IPS-18a (cell line): ENCODE data around the gene UNCX.
"Not testable (repeated sequence)": the region's sequence is repeated elsewhere in the genome, so short reads cannot be mapped to it uniquely, and the experiment has no call there.

Source experiments
- H3K27ac ChIP-seq: one replicate; pipeline ENCODE4 v1.5.1; 2013; ENCODE audit warnings: low read length
- H3K27me3 ChIP-seq: one replicate; pipeline ENCODE4 v1.6.1; 2013; ENCODE audit warnings: mild to moderate bottlenecking, low read length; ENCODE audit not compliant: control insufficient read depth, insufficient read depth
- H3K36me3 ChIP-seq: one replicate; pipeline ENCODE4 v1.6.1; 2013; ENCODE audit warnings: low read depth, low read length; ENCODE audit not compliant: control insufficient read depth
- H3K4me1 ChIP-seq: one replicate; pipeline ENCODE4 v1.6.1; 2013; ENCODE audit warnings: low read depth, low read length; ENCODE audit not compliant: control insufficient read depth
- H3K4me3 ChIP-seq: one replicate; pipeline ENCODE4 v1.5.1; 2013; ENCODE audit warnings: low read length
- H3K9ac ChIP-seq: one replicate; pipeline ENCODE4 v1.6.1; 2013; ENCODE audit warnings: mild to moderate bottlenecking, low read length, moderate library complexity
- H3K9me3 ChIP-seq: one replicate; pipeline ENCODE4 v1.6.1; 2013; ENCODE audit warnings: low read depth, low read length; ENCODE audit not compliant: control insufficient read depth

The UNCX gene

GRCh38 chr7:1232623-1233332 lies at the start of gene UNCX:
UNCX (plus strand) TSS chr7:1232872; CDS start chr7:1233018, 146 bp downstream.
- Histone ChIP-seq H3K27ac (no peak within 1 kb of the TSS), H3K36me3 (no peaks in the 10 kb centered on the region), H3K9me3 (no peaks in the 10 kb centered on the region), H3K4me3 (no peak within 1 kb of the TSS), H3K27me3 (peaks cover 90% of the 10 kb centered on the region), H3K4me1 (peaks cover 24% of the 10 kb centered on the region), H3K9ac (no peak within 1 kb of the TSS)

DNA sequence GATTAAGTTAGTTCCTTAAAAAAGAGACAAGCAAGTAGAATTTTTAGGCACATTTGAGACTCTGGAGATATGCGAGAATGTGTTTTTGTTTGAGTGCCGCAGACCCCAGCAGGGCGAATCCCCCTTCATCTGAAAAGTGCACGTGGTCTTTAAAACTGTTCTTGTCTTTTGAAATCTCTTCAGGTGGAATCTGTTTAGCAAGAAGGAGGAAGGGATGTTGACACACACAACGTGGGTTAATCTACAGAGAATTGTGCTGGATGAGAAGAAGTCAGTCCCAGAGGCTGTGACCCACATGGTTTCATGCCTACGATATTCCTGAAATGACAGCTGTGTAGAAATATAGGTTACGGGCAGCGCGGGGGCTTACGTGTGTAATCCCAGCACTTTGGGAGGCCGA lies 45.5 kb upstream of the UNCX start:
- H3K27ac ChIP-seq, result no peak overlapping the region
- H3K36me3 ChIP-seq, result no peaks in the 10 kb centered on the region
- no peaks in the 10 kb centered on the region for H3K9me3 ChIP-seq
- no peak overlapping the region for H3K9ac ChIP-seq
- no peaks in the 10 kb centered on the region for H3K27me3 ChIP-seq
- no peaks in the 10 kb centered on the region for H3K4me1 ChIP-seq
- H3K4me3 ChIP-seq, result no peak overlapping the region

DNA sequence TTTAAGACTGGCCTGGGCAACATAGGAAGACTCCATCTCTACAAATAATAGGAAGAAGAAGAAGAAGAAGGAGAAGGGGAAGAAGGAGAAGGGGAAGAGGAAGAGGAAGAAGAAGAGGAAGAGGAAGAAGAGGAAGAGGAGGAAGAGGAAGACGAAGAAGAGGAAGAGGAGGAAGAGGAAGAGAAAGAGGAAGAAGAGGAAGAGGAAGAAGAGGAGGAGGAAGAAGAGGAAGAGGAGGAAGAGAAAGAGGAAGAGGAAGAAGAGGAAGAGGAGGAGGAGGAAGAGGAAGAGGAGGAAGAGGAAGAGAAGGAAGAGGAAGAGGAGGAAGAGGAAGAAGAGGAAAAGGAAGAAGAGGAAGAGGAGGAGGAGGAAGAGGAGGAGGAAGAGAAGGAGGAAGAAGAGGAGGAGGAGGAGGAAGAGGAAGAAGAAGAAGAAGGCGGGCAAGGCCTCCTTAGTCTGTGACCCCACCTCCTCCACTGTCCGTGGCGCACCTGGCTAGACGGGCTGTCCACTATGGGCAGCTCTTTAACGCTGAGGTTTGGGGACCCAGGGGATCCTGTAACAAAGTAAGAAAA lies 43.9 kb upstream of the UNCX start:
- Histone ChIP-seq H3K27me3 (peaks cover 5% of the 10 kb centered on the region), H3K36me3 (no peaks in the 10 kb centered on the region), H3K9ac (no peak overlapping the region), H3K4me3 (no peak overlapping the region), H3K4me1 (no peaks in the 10 kb centered on the region), H3K9me3 (no peaks in the 10 kb centered on the region), H3K27ac (no peak overlapping the region)

GRCh38 chr7:1189986-1190772 lies 42.5 kb upstream of the UNCX start:
- Histone ChIP-seq H3K9ac (no peak overlapping the region), H3K9me3 (no peaks in the 10 kb centered on the region), H3K4me3 (no peak overlapping the region), H3K27ac (no peak overlapping the region), H3K4me1 (no peaks in the 10 kb centered on the region), H3K36me3 (no peaks in the 10 kb centered on the region), H3K27me3 (peaks cover 11% of the 10 kb centered on the region)

GRCh38 chr7:1192171-1192676 lies 40.4 kb upstream of the UNCX start:
- H3K4me3 ChIP-seq, result no peak overlapping the region

DNA sequence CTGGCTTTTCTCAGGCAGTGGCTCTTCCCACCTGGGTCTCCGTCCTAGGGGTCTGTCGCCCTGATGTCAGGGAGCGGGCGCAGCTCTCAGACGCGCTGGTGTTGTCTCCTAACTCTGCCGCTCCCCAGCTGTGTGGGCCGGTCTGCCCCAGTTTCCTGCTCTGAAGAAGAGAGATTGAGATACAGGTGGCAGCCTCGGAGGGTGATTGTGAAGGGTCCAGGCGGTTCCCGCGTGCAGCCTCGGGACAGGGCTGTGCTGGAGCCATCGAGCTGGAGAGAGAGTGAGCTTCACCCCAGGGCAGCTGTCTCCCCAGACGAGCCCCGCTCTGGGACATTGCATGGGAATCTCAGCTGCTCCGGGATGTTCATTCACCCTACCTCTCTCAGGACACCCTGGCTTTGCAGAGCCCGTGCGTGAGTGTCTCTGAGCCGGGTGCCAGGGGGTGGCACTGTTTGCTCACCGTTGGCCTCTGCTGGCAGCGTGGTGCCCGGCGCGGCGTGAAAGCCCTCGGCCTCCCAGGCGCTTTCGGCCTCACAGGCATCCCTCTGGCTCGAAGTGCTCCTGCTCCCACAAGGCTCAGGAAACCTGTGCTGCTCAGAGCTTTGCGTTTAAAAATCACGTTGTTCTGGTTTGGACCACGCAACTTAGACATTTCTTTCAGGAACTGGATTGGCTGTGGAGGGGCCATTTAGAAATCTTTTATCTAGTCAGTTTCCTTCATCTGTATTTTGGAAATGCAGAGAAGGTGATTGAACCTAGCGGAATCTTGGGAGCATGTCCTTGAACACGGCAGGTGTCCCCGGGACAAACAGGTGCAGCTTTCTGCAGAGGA lies 38.9 kb upstream of the UNCX start:
- H3K27ac ChIP-seq, result no peak overlapping the region
- H3K9ac ChIP-seq, result no peak overlapping the region
- H3K36me3 ChIP-seq, result no peaks in the 10 kb centered on the region
- peaks cover 11% of the 10 kb centered on the region for H3K27me3 ChIP-seq
- H3K9me3 ChIP-seq, result no peaks in the 10 kb centered on the region
- no peak overlapping the region for H3K4me3 ChIP-seq
- no peaks in the 10 kb centered on the region for H3K4me1 ChIP-seq

More at GRCh38 chr7:1192171-1192676, 40.4 kb upstream of the UNCX start:
- Histone ChIP-seq H3K27ac (no peak overlapping the region), H3K36me3 (no peaks in the 10 kb centered on the region), H3K9me3 (no peaks in the 10 kb centered on the region), H3K9ac (no peak overlapping the region), H3K4me1 (no peaks in the 10 kb centered on the region), H3K27me3 (peaks cover 11% of the 10 kb centered on the region)

GRCh38 chr7:1196441-1196840 lies 36.2 kb upstream of the UNCX start:
- H3K36me3 ChIP-seq, H3K9ac ChIP-seq, H3K4me3 ChIP-seq, H3K9me3 ChIP-seq, H3K27ac ChIP-seq, H3K4me1 ChIP-seq: not testable (repeated sequence)
- H3K27me3 ChIP-seq, result peaks cover 11% of the 10 kb centered on the region

- H3K36me3 ChIP-seq, result no peaks in the 10 kb centered on the region
- no peak overlapping the region for H3K9ac ChIP-seq
- H3K4me1 ChIP-seq, result no peaks in the 10 kb centered on the region
- H3K27ac ChIP-seq, result no peak overlapping the region
- no peaks in the 10 kb centered on the region for H3K9me3 ChIP-seq
- H3K4me3 ChIP-seq, result no peak overlapping the region
- peaks cover 11% of the 10 kb centered on the region for H3K27me3 ChIP-seq
Observed at GRCh38 chr7:1196950-1197349, 35.7 kb upstream of the UNCX start.

DNA sequence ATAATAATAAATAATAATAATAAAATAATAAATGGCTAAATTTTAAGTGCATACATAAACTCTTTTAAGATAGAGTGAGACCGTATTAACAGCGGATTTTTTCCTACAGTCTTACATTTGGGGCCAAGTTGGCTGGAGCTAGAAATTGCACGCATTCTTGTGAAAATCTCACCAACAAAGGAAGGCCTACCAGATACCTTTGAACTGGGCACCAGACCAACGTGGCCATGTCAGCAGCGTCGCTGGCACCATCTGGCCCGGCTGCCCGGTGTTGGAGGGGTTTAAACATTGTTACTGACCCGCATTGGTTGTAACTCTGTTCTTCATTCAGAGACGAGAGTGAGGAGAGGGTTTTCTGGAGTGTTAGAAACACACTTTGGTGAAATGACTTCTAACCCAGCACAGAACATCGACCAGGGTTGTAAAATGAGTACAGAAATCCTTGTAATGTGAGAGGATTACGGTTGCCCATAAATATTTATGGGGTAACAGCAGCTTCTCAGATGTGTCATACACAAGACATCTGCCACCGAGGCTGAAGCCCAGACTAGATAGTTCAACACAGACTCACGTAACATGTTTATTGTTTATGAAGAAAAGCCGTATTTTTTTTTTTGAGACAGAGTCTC lies 34.6 kb upstream of the UNCX start:
- H3K9me3 ChIP-seq, result no peaks in the 10 kb centered on the region
- H3K27ac ChIP-seq, result no peak overlapping the region
- H3K4me1 ChIP-seq, result no peaks in the 10 kb centered on the region
- no peaks in the 10 kb centered on the region for H3K36me3 ChIP-seq
- H3K9ac ChIP-seq, result no peak overlapping the region
- H3K4me3 ChIP-seq, result no peak overlapping the region
- peaks cover 11% of the 10 kb centered on the region for H3K27me3 ChIP-seq

DNA sequence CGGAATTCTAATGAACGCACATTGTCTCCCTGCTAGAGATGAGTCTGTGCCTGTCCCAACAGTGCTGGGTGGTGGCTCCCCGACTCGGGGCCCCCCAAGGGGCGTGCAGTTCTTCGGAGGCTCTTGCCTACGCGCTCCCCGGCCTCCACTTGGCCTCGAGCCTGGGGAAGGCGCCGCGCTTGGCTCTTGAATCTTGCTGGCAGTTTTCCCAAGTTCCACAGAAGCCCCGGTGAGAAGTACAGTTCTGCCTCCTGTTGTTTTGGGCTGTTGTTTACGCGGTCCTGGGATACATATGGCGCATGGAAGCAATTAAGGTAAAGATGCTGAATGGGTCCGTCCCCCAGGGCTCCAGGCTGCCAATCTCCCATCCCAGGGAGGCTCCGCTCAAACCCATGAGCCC lies 32.6 kb upstream of the UNCX start:
- H3K9ac ChIP-seq, result no peak overlapping the region
- H3K27me3 ChIP-seq, result no peaks in the 10 kb centered on the region
- no peak overlapping the region for H3K4me3 ChIP-seq
- H3K4me1 ChIP-seq, result no peaks in the 10 kb centered on the region
- H3K27ac ChIP-seq, result no peak overlapping the region
- H3K9me3 ChIP-seq, result no peaks in the 10 kb centered on the region
- H3K36me3 ChIP-seq, result no peaks in the 10 kb centered on the region

DNA sequence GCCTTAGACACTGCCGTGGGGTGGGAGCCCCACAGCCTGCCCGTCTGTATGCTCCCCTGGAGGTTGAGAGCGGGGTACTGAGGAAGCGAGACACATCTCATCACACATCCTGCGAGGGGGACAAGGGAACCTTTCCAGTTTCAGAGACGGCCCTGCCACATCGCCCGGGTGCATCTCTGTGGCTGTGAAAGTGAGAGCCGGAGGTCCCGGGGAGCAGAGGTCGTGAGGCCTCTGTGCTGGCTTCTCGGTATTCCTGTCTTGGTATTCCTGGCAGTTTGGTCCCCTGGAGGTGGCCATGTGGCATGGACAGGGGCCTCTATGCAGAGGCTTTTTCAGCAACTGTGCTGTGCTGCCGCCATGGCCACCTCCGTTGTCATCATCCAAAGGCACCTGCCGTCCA lies 30.8 kb upstream of the UNCX start:
- no peak overlapping the region for H3K9ac ChIP-seq
- H3K27me3 ChIP-seq, result no peaks in the 10 kb centered on the region
- H3K27ac ChIP-seq, result no peak overlapping the region
- H3K9me3 ChIP-seq, result no peaks in the 10 kb centered on the region
- H3K4me3 ChIP-seq, result no peak overlapping the region
- H3K4me1 ChIP-seq, result no peaks in the 10 kb centered on the region
- H3K36me3 ChIP-seq, result no peaks in the 10 kb centered on the region
